AG04450 (cell line): ENCODE measurements around the gene PAX4. TPM values are rescaled to one million over a fixed set of nuclear protein-coding genes. Genes with fewer than 3 reads are reported as not detected.

Experiments used
- CTCF ChIA-PET: fragments of 300-600, 350-600 bp; formaldehyde crosslinking; extraction: SDS; loops from one replicate; lab custom pipeline; 2022; ENCODE audit warnings: antibody characterized with exemption, inconsistent platforms; lab: Charles Lee
- POLR2A ChIA-PET: fragments of 350-600 bp; formaldehyde crosslinking; extraction: SDS; loops from one replicate; lab custom pipeline; 2021; ENCODE audit warnings: antibody characterized with exemption, inconsistent platforms; lab: Yijun Ruan, JAX
- DNase-seq: peaks from one replicate; pipeline ENCODE4 v3.0.0-alpha.2; 2011; ENCODE audit warnings: low read depth, low spot score
- H3K27ac ChIP-seq: one replicate; pipeline ENCODE4 v1.5.1; 2012; ENCODE audit warnings: low read depth, low read length, control low read depth
- H3K27me3 ChIP-seq: one replicate; pipeline ENCODE4 v1.6.0; 2012; ENCODE audit warnings: low read length; ENCODE audit not compliant: control insufficient read depth, insufficient read depth
- H3K4me3 ChIP-seq: 2 replicates; pipeline ENCODE4 v1.5.1; 2011; ENCODE audit warnings: mild to moderate bottlenecking, low read depth, low read length, control low read depth
- H3K9me3 ChIP-seq: 2 replicates; pipeline ENCODE4 v1.5.1; 2012; ENCODE audit warnings: low read length; ENCODE audit not compliant: control insufficient read depth, insufficient read depth
- polyA plus RNA-seq: library from polyadenylated mRNA; depleted of rRNA; stranded (reverse); fragments of >200 nt; gene quantifications from 2 replicates; pipeline ENCODE4 v1.2.3, GENCODE V29; 2011; rRNA removed
- TF ChIP-seq, protein P1 (sequence below): IDR thresholded peaks from 2 replicates; pipeline ENCODE4 v1.5.1; 2011; ENCODE audit warnings: low read depth, low read length, control low read depth, inconsistent platforms

The PAX4 gene
- polyA plus RNA-seq, 1 experiment, result not detected

GRCh38 chr7:127566242-127566641 is 51.7 kb downstream of the PAX4 start:
- no peak overlapping the region for H3K4me3 ChIP-seq
- no peak for DNase-seq
- ChIA-PET POLR2A (no interaction called here), CTCF (no interaction called here)
- no peak overlapping the region for H3K27ac ChIP-seq
- no peaks in the 10 kb centered on the region for H3K27me3 ChIP-seq
- H3K9me3 ChIP-seq, result no peaks in the 10 kb centered on the region
- TF ChIP-seq, protein P1, sequence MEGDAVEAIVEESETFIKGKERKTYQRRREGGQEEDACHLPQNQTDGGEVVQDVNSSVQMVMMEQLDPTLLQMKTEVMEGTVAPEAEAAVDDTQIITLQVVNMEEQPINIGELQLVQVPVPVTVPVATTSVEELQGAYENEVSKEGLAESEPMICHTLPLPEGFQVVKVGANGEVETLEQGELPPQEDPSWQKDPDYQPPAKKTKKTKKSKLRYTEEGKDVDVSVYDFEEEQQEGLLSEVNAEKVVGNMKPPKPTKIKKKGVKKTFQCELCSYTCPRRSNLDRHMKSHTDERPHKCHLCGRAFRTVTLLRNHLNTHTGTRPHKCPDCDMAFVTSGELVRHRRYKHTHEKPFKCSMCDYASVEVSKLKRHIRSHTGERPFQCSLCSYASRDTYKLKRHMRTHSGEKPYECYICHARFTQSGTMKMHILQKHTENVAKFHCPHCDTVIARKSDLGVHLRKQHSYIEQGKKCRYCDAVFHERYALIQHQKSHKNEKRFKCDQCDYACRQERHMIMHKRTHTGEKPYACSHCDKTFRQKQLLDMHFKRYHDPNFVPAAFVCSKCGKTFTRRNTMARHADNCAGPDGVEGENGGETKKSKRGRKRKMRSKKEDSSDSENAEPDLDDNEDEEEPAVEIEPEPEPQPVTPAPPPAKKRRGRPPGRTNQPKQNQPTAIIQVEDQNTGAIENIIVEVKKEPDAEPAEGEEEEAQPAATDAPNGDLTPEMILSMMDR, result no peak

Other genes starting within 250 kb of the PAX4 start
- 10.5 and 13.1 TPM in 2 replicates for gene ZNF800, start 225.4 kb downstream of the PAX4 start, polyA plus RNA-seq
- 11.2 and 11.6 TPM in 2 replicates for gene GCC1, start 32.5 kb downstream of the PAX4 start, polyA plus RNA-seq
- 174 and 179 TPM in 2 replicates for gene ARF5, start 29.7 kb downstream of the PAX4 start, polyA plus RNA-seq
- gene FSCN3, start 24.4 kb downstream of the PAX4 start, polyA plus RNA-seq, result 0.17 and 0.37 TPM in 2 replicates
- 217 and 247 TPM in 2 replicates for gene SND1, start 34.1 kb upstream of the PAX4 start, polyA plus RNA-seq